Smooth muscle cell of the brain vasculature (primary cell): ENCODE results near the gene HNRNPUL2.
A peak's percentile ranks its signal among the peaks of the same experiment; 100 is the strongest.

ENCODE experiments used
- DNase-seq: peaks from one replicate; pipeline ENCODE4 v3.0.0-alpha.2; 2012; ENCODE audit warnings: low read depth, low spot score

The HNRNPUL2 gene

DNA sequence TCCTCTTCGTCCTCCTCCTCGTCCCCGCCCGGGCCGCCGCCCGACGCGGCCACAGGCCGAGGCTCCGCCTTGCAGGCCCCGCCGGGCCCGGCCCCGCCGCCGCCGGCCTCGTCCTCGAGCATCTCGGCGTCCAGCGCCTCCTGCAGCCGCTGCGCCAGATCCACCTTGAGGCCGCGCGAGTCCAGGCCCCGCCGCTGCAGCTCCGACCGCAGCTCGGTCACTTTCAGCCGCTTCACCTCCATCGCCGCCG, 417 bp downstream of the HNRNPUL2 start:
- DNase-seq = no peak

DNA sequence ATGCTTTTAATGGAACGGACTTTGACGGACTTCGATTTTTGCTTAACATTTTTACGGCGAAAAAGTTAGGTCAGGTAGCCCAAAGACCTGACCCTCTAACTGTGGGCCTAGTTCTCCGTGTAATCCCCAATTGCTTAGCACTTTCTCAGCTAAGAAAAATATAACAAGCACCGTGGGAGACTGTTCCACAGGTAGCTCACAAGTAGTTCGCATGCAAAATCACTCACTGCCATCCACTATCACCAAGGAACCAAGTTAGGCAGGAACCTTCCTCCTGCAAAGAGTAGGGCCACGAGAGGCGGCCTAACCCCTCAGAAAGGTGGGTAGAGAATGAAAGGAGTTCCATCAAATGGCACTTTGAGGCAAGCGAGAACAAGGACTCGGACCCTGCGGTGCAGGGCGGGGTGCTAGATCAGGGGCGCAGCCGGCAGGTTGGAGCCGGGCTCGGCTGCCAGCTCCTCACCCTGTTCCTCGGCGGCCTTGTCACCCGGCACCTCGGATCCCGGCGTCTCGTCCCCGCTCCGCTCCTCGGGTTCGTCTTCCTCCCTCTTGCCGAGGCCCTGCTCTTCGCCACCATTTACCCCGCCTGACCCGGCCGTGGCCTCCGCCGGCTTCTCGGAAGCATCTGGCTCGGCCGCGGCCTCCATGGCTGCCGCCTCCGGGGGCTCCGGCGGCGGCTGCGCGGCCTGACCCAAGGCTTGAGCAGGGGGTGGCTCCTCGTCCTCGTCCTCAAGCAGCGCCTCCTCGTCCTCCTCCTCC, 922 bp downstream of the HNRNPUL2 start:
- no peak for DNase-seq

DNA sequence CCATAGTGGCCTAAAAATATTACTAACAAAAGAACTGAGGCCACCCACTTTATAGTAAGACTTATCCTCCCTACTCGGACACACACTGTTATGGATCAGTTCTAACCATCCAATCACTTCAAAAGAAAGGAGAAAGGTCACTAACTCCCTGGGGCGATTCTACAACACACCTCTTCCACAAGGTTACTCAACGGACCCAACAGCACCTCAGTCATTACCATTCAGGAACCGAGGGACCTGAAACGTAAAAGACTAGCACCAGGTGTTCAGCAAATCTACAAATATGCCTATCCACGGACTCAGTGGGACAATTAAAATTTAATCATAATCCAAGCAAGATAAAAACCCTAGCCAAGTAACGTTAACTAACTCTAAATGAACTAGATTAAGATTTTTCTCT, 1.6 kb downstream of the HNRNPUL2 start:
- DNase-seq = no peak

DNA sequence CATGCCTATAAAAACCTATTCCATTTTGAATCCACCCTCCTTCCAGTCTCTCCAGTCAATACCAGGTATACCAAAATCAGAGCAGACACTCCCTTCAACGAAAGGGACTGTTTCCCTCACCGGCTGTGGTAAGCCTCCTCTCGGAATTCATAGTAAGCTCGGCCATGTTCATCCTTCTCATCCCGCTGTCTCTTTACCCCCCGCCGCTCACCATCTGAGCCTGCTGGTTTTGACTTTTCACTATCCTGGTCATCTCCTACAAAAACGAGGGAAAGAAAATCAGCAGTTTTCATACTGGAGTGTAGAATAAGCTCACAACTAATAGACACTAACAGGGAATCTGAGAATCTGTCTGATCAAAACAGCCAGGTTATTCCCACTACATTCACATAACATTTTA, 3.1 kb downstream of the HNRNPUL2 start:
- no peak for DNase-seq

DNA sequence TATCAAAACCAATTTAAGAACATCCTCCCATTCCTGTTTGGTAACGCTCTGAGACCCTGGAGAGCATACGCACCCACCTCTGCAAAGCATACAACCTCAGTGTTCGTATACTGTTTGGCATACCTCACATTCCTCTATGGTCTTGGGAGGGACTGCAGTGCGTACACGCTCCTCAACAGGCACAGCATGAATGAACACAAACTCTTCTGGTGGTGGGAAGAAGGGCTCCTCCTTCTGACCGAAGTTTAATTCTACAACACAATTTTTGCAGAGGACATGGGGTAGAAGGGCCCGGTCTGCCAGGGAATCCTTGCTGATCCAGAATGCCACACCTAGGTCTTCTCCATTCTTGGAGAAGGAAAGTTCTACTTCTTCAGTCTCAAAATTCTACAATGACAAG, 5.3 kb downstream of the HNRNPUL2 start:
- no peak for DNase-seq

DNA sequence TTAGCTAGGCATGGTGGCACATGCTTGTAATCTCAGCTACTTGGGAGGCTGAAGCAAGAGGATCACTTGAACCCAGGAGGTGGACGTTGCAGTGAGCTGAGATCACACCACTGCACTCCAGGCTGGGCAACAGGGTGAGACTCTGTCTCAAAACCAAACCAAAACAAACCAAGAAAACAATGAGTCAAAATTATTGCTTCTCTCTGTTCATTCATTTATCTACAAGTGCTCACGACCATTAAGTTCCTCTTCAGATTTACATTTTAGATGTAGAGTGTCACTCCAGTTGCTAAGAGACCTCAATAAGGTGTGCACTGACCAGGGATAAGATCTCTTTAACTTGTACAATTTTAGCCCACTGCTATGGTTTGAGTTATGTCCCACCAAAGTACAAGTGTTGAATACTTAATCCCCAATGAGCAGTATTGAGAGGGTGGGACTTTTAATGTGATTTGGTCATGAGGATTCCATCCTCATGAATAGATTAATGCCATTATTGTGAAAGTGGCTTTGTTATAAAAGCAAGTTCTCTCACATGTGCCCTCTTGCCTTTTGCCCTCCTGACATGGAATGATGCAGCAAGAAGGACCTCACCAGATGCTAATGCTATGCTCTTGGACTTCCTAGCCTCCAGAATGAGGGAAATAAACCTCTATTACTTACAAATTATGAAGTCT, 7.8 kb downstream of the HNRNPUL2 start:
- no peak for DNase-seq

DNA sequence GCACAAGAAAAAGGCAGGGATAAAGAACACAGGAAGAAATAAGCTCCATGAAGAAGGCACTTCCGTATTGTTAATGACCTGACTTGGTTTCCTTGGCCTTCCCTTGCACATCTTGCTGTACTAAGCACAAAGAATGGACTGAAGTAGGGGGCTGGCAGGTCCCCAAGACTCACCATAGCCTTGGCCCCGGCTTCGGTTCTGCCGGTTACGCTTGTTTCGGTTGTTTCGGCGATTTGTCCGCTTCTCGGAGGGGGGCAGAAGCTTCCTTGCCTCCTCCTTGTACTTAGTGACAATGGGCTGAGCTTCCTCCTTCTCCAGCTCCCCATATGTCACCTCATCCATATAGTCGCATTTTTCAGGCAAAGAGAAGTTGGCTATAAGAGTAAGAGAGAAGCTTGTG, 10.4 kb downstream of the HNRNPUL2 start:
- DNase-seq = no peak

DNA sequence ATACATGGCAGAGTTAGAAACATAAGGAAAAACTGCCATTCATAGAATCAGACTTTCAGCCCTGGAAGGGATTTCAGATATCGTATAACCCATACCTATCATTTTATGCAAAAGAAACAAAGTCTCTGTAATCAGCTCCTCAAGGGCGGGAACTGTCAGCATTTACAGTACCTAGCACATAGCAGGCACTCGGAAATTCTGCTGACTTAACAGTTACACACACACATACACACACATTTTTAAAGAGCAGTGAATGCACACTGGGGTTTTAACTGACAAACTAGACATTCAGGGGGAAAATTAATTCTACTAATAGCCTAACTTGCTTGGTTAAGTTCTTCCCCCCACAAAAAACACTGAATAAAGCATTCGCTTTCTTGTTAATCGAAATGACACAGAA, 11.1 kb downstream of the HNRNPUL2 start:
- DNase-seq = no peak

DNA sequence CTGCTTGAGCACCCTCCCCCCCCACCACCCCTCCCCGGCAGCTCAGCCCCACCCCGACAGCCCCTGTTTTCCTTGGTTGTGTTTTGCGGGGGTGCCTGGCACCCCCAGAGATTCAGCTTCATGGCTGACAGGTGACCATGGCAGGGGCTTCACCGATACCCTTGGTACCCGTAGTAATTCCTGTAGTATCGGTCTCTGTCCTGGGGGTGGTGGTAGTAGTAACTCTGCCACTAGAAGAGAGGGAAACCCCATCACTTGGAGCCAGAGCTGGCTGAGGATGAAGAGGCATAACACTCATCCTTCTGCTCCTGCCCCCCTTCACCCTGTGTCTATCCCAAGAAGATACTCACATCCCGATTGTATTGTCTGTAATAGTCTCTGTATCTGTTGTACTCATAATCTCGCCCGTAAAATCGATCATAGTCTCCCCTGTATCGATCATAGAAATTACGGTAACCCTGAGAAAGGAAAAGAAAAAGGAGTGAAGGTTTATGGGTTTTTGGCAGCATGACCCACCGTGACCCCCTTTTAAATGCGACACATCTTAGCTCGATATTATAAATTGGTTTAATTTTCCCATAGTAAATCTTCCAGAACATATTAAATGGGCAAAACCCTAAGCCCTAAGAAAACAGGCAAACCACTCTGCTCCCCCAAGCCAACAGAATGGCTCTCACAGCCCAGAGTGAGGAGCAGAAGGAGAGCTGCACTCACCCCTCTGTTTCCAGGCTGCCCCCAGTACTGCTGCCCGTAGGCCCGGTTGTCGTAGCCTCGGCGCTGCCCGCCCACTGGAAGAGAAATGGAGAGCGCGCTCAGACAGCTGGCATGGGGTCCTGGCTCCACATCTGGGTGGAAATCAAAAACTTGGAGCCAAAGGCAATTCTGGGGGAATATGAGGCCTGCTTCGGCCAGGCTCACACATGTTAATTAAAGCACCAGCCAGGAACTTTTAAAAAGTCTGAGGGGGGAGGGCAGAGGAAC, 11.8 kb downstream of the HNRNPUL2 start:
- no peak for DNase-seq

DNA sequence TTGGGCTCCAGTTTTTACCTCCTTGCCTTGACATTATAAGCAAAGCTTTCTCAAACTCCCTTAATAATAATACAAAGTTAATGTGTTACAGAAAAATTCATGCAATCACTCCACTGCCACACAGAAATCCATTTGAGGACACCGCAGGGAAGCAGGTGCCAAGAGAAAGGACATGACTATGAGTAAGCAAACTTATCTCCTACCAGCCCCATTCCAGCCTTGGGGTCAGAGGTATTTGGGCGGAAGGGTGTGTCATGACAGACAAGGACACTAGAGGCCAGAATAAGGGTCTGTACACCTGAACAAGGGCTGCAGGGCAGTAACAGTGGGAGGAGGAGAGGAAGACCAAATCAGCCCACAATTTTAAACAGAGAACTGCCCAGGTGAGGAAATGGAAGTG, 13.9 kb downstream of the HNRNPUL2 start:
- no peak for DNase-seq

DNA sequence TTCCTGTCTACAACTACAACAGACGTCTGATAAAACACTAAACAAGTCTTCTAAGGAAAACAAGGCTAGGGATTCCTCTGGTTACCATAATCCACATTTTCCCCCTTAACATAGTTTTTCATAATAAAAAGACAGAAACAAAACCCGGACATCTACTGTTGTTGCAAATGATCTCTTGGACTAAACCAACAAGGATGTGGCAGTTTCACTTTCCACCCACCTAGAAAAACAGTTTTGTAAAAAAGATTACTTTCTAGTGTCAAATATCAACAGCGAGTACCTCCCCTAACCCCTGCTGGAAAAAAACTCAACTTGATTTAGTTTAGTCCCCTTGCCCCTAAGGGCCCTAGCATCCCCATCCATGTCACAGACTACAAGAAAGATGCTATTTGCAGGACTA, 14.4 kb downstream of the HNRNPUL2 start:
- no peak for DNase-seq

DNA sequence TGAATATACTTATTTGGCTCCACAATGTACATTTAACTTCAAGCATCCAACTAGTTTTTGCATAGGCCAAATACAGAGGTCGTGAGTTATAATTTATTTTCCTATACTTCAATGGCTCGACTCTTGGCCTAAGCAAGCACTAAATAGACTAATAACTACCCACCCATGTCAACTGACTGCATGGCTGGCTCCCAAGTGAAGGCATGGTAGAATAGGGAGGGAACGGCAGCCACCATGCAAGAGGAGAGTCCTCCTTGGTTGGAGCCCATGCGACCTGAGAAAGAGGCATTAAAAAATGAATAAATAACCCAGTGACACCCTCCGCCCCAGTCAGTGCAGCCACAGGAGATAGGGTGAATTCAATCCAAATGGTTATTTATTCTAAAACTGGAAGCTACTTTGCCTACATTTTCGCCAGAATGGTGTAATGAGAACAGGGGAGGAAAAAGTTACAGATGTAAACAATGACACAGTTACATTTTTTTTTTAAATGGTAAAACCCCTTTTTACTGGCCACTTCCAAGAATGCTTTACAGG, 14.9 kb downstream of the HNRNPUL2 start:
- DNase-seq = no peak

DNA sequence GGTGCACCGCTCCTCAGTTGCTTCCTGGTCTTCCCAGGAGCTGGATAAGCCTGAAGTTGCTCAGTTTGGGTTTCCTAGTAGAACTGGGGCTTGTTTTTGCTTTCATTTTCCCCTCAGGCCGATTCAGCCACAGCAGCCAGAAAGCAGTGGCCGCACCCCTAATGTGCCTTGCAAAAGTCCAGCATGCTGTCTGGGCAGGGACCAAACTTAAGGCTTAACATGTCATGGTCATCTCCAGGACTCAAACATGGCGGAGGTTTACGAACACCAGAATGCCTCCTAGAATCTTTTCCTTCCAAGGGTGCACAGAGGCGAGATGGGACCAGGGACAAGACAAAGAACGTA, 17.3 kb downstream of the HNRNPUL2 start:
- DNase-seq = no peak

DNA sequence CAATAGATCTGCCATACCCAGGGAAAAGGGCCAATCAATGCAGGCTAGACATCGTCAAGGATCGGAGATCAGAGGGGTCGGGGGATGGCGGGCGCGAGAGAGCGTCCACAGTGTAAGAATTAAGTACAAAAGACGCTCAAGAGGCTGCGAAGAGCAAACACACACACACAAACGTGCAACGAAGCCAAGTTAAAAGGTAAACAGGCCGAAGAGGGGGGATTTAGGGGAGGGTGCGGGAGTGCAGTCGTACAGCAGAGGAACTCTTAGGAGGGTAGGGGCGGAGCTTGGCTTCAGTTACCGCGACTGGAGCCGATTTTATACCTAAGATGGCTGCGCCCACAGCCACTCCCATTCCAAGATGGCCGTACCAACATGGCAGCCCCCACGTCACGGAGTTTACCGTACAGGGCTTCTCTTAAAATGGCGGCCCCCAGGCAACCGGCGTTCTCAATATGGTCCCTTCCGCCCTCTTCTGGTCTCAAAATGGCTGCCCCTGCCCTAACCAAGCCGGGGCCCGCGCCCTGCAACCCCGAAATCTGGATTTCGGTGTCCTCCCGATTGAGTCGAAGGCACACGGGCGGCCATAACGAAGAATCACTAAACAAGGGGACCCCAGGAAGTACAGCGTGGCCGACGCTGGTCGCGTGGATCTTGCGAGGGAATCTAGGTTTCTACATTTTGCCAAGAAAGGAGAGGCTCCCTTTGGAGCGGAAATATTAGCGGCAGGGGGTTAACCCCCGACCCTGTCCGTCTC, 17.8 kb downstream of the HNRNPUL2 start:
- DNase-seq = peak; percentile 96

DNA sequence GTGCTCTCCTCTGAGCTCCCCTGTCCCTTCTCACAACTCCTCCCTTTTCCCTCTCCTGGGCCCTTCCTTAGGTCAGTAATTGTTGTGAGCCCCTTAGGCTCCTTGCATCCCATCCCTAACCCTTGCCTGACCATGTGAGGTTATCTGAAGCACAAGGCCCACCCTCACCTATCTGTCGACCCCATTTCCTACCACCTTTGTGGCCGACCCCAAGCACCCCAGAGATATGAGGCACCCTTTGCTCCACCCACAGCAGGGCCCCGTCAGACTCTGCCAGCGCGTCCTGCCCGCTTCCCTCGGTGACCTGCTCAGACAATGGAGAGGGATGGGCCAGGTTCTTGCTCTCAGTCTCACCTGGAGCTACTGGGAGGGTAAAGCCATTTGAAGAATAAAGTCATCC, 18.5 kb downstream of the HNRNPUL2 start:
- no peak for DNase-seq

DNA sequence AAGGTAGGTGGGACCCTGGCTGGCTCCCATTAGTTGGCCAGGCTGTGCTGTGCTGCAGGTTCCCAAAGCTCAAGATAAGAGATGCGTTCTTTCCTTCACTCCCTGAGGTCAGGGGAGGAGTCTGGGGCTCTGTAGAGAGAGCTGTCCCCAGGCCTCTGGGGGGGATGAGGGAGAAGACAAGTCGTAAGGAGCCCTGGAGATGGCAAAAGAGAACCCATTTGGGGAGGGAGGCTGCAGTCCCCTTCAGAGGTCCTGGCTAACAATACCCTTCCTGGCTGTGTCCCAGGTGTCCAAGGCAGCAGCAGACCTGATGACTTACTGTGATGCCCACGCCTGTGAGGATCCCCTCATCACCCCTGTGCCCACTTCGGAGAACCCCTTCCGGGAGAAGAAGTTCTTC, 18.9 kb downstream of the HNRNPUL2 start:
- no peak for DNase-seq

DNA sequence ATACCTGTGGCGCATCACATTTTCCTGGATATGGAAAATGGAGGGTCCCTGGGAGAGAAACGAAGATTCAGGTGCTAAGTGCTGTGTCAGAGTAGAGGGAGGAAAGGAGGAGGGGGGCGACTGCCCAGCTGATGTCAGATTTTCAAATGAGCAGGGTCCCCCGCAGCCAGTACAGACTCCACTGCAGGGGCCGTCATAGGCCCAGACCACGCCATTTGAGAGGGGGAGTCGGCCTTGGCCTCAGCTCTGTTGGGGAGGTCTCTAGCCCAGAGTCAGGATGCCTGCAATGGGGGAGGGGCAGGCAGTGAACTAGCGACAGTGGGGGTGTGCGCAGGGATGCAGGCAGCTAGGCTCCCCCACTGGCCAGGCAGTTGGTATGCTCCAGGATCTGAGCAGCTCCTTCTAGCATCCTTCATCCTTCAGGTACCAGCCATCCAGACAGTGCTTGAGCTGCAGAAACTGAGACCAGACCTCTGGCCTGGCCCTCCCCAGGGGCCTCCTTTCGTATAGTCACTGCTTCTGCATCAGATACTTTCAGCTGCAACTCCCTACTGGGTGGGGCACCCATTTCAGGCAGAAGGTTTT, 19.9 kb downstream of the HNRNPUL2 start, which contains the start of the genes BSCL2 and GNG3:
BSCL2 (minus strand) TSS at position 148 of the 585 bp plus-strand sequence. CDS start 229 bp downstream, outside the sequence.
GNG3 (plus strand) TSS at position 400 of the 585 bp plus-strand sequence. CDS start 620 bp downstream, outside the sequence.
- DNase-seq = no peak

DNA sequence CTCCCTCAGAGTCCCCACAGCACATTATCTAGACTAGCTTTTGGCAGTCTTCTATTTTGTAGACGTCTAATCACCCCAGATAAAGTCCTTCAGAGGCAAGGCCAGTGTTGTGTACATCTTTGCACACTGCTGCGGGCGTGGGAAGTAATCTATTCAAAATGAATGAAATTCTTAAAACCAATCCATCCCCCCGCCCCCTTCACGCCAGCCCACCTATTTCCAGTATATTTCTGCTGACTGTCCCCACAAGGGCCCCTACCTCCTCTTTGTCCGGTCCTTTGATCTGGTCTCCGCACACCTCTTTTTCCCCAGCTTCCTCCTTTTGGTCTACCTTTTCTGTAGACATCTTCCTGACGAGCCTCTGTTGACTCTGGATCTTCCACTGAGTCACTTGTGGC, 20.4 kb downstream of the HNRNPUL2 start:
- DNase-seq = no peak

DNA sequence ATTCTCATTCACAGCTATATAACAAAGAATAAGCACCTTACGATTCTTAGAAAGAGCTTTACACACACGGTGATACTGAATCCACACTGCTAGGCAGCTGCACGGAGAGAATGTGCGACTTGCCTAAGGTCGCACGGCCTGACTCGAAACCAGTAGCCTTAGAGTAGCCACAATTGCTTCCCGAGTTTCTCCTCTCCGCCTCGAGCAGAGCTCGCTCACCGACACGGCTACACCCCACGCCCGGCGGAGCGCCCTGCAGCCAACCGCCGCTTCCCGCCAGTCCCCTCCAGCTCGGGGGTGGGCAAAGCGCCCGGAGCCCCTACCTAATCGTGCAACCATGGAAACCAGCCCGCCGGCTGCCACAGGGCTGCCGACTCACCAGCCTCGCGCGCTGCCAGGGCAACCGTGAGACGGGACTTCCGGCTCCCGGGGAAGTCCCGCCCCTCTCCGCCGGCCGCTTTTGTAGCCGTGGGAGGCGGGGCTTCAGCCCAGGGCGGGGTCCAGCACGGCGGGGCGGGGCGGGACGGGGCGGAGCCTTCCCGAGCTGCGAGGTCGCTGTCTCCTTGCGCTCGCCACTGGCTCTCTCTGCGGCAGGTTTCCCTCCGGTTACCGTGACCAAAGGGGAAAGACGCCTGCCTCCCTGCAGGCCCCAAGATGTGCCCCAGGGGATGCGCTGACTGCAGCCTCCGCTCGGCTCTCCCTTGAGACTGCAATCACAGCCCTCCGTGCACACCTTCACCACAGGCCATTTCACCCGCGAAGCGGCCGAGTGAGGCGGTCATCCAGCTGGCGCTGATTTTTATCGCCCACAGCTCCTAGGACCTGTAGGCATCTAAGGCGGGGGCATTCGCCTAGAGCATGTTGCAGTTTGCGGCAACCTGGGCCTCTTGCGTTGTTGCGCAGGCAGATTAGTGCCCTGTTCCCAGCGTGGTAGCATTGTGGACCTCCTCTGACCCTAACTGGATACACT, 21.1 kb downstream of the HNRNPUL2 start:
- DNase-seq = peak; percentile 73

DNA sequence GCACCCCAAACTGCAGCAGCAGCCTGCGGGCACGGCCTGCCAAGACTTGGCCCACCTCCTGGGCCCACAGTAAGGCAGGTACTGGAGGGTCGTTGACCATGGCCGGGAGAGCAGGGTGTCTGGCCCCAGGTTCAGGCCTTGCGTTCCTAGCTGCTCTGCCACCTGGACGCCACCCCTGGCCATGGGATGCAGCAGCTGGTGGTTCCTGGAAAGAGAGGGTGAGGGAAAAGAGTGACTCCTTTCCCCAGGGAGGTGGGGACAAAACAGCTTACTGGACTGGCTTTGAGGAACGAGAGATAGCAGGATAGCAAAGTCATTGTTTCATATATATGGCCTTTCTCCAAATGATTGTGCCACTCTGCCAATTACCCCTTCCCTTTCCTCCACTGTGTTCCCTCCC, 21.8 kb downstream of the HNRNPUL2 start:
- no peak for DNase-seq
